ENCODE data around the gene CDS2. TPM values are rescaled to one million over a fixed set of nuclear protein-coding genes. Genes with fewer than 3 reads are reported as not detected.
A peak's percentile ranks its signal among the peaks of the same experiment; 100 is the strongest.

The CDS2 gene
- total RNA-seq, 4 donors from 2014 or later = 59.8 to 102 (median 73.9) TPM

DNA sequence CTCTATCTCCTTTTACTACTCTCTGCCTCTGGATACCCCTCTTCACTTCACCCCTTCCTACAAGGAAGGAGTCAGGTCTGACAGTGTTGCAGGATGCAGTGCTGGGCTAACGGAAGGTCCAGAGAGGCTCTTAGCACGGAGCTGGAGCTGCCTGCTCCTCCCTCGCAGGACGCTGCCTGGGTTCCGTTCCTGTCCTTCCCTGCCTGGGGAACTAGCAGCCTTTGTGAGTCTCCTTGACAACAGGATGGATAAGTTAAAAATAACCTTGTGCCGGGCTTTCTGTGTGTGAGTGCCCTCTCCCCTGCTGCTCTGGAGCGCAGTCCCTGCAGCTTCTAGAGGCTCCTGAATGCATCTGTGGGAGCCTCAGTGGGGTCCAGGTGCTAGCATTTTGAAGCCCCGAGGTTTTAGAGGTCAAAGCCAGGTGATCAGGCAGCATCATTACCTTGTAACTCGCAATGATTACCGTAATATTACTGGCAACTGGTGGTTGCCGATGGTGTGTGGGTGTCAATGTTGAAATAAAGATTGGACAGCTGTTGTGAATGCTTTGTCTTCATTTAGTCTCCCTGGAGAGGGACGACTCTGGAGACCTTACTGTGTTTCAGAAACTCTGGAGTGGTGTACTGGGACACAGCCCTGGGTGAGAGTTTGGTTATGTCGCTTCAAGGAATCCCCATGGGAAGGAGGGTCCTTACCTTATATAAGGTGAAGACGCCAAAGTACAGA, 44.4 kb downstream of the CDS2 start:
- no peak overlapping the region for H3K4me3 ChIP-seq
- peaks cover 0 to 28% of the 10 kb centered on the region in 2 donors for H3K36me3 ChIP-seq
- 10 to 12% methylated on average over 7 to 10 of the region's 14 CpGs for WGBS, 2 donors (ENCODE audit: low coverage in 1 of 2)
- H3K27ac ChIP-seq = peak overlapping the region; percentile 30 to 68 (median 57)
- no peaks in the 10 kb centered on the region for H3K27me3 ChIP-seq
- TF ChIP-seq POLR2A (IDR thresholded peaks at IDR 0.05) (no peak), EP300 (IDR thresholded peaks at IDR 0.05) (no peak), POLR2AphosphoS5 (IDR thresholded peaks at IDR 0.05) (no peak)
- TF ChIP-seq, protein P1, sequence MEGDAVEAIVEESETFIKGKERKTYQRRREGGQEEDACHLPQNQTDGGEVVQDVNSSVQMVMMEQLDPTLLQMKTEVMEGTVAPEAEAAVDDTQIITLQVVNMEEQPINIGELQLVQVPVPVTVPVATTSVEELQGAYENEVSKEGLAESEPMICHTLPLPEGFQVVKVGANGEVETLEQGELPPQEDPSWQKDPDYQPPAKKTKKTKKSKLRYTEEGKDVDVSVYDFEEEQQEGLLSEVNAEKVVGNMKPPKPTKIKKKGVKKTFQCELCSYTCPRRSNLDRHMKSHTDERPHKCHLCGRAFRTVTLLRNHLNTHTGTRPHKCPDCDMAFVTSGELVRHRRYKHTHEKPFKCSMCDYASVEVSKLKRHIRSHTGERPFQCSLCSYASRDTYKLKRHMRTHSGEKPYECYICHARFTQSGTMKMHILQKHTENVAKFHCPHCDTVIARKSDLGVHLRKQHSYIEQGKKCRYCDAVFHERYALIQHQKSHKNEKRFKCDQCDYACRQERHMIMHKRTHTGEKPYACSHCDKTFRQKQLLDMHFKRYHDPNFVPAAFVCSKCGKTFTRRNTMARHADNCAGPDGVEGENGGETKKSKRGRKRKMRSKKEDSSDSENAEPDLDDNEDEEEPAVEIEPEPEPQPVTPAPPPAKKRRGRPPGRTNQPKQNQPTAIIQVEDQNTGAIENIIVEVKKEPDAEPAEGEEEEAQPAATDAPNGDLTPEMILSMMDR (IDR thresholded peaks at IDR 0.05) = no peak
- ATAC-seq = peak; percentile 60
- H3K9me3 ChIP-seq = no peaks in the 10 kb centered on the region
- peaks cover 8 to 80% (median 50%) of the 10 kb centered on the region in 3 donors for H3K4me1 ChIP-seq

DNA sequence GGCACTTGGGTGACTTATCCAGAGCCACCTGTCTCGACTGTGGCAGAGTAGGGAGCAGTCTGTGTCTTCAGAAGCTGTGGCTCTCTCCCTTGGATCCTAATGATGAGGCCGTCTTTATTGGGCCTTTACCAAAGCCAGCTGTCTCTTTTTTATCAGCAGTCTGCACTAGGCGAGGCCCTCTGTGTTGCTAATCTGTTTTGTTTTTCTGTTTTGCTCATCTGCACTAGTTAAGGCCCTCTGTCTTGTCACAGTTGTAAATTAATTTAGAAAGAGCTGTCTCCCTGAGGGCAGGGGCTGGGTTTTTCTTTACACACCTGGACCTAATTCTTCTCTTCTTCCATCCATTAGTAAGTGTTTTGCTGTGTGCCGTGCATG, 45.0 kb downstream of the CDS2 start:
- ATAC-seq = no peak
- H3K27ac ChIP-seq = peak overlapping the region; percentile 30 to 68 (median 57)
- TF ChIP-seq EP300 (IDR thresholded peaks at IDR 0.05) (no peak), POLR2A (IDR thresholded peaks at IDR 0.05) (no peak), POLR2AphosphoS5 (IDR thresholded peaks at IDR 0.05) (no peak)
- TF ChIP-seq, protein P1 (IDR thresholded peaks at IDR 0.05) = no peak
- whole genome bisulfite sequencing, 2 donors (ENCODE audit: low coverage in 1 of 2) = 21 to 39% methylated on average over 3 to 4 of the region's 4 CpGs
- peaks cover 0 to 34% of the 10 kb centered on the region in 2 donors for H3K36me3 ChIP-seq
- H3K4me3 ChIP-seq = no peak overlapping the region
- peaks cover 8 to 76% (median 47%) of the 10 kb centered on the region in 3 donors for H3K4me1 ChIP-seq
- no peaks in the 10 kb centered on the region for H3K9me3 ChIP-seq
- no peaks in the 10 kb centered on the region for H3K27me3 ChIP-seq

DNA sequence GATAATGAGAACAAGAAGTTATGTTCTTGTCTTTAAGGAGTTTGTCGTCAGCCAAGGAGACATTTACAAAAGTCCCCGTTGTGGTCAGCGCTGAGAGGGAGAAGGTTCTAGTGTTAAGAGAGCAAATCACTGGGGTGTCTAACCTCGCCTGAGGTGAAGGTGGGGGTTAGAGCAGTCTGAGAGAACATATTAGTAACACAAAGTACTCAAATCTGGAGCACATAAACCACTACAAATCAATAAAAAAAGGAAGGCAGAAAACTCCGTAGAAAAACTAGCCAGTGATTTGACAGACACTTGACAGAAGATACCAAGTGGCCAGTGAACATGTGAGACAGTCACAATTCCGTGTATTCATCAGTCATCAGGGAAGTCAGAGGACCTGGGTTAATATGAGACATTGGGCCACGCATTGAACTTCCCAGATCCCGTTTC, 45.4 kb downstream of the CDS2 start:
- Histone ChIP-seq H3K36me3 (peaks cover 0 to 38% of the 10 kb centered on the region in 2 donors), H3K27ac (peak overlapping the region in 2 of 4 donors; percentile 48 to 68), H3K4me1 (peaks cover 8 to 76% (median 45%) of the 10 kb centered on the region in 3 donors), H3K9me3 (no peaks in the 10 kb centered on the region), H3K27me3 (no peaks in the 10 kb centered on the region), H3K4me3 (no peak overlapping the region)
- TF ChIP-seq POLR2A (IDR thresholded peaks at IDR 0.05) = no peak
- no peak for TF ChIP-seq EP300 (IDR thresholded peaks at IDR 0.05)
- TF ChIP-seq, protein P1 (IDR thresholded peaks at IDR 0.05) = no peak
- TF ChIP-seq POLR2AphosphoS5 (IDR thresholded peaks at IDR 0.05) = no peak
- WGBS, 2 donors (ENCODE audit: low coverage in 1 of 2) = 69 to 70% methylated on average over 3 to 8 of the region's 8 CpGs
- ATAC-seq = no peak

DNA sequence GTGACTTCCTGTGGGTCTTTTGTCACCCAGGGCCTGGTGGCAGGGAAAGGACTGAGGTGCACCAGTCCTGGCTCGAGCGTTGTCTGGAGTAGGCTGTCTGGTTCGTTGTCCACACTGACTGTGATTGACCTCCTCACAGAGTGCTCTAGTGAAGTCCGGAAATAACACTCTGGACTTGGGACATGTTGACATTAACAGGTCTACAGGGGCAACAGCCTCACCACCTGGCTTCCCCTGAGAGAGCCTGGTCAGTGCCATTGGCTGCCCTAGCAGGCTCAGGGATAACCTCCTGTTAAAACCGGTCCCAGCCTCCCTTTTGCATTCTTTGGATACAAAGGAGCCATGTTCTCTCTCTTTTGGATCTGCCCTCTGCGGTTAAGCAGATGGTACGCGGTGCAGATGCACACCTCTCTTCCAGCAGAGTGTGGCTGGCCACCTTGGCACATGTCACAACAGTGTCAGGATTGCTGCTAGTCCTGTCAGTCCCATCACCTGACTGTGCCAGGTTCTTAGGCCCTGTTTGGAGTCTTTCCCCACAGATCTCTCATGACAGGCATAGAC, 46.2 kb downstream of the CDS2 start:
- Histone ChIP-seq H3K4me1 (peaks cover 8 to 78% (median 45%) of the 10 kb centered on the region in 3 donors), H3K36me3 (peaks cover 0 to 46% of the 10 kb centered on the region in 2 donors), H3K4me3 (no peak overlapping the region), H3K9me3 (no peaks in the 10 kb centered on the region), H3K27ac (peak overlapping the region in 2 of 4 donors; percentile 11 to 48), H3K27me3 (no peaks in the 10 kb centered on the region)
- ATAC-seq = no peak
- WGBS, 2 donors (ENCODE audit: low coverage in 1 of 2) = 95% methylated on average over 3 of the region's 8 CpGs; no CpG with 5 or more reads in 1 of the 2 donors
- no peak for TF ChIP-seq EP300 (IDR thresholded peaks at IDR 0.05)
- TF ChIP-seq, protein P1 (IDR thresholded peaks at IDR 0.05) = no peak
- no peak for TF ChIP-seq POLR2AphosphoS5 (IDR thresholded peaks at IDR 0.05)
- TF ChIP-seq POLR2A (IDR thresholded peaks at IDR 0.05) = no peak
